Measurements from ENCODE around the gene ANO1.

Gene ANO1

GRCh38 chr11:70073871-70074371 is 4.2 kb upstream of the ANO1 start:
- DNase-seq: no peak

- no peak for DNase-seq
These were observed 3.4 kb upstream of the ANO1 start for GRCh38 chr11:70074746-70075145.

GRCh38 chr11:70075836-70076235 is 2.3 kb upstream of the ANO1 start:
- DNase-seq: no peak

GRCh38 chr11:70076461-70076931 is 1.6 kb upstream of the ANO1 start:
- DNase-seq: no peak

DNA sequence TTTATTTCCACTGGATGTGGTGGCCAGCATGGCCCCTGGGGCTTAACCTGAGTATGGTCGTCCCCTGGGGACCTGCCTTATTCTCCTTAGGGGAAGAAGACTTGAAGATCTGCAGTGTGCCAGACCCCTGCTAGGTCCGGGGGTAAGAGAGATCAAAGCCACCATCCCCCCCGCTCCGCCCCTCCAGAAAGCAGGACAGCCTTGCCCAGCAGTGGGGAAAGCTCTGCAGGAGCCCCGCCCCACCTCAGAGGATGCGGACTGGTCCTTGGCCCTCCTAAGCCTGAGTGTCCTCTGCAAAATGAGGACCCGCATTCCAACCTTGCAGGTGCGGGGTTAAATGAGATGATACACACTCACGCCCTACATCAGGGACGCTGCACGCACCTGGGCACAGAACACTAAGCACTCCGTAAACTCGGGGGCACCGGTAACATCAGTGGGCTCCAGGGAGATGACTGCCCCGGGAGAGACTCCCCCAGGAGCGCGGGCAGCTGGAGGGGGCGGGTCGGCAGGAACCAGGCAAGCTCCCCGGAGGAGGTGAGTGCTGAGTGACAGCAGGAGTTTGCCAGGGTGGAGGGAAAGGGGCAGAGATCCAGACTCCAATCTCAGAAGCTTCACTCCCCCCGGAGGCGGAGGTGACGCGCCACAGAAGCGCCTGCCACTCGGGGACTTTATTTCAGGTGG is 564 bp upstream of the ANO1 start:
- no peak for DNase-seq

GRCh38 chr11:70078781-70079616 is 882 bp downstream of the ANO1 start:
- DNase-seq: no peak

DNA sequence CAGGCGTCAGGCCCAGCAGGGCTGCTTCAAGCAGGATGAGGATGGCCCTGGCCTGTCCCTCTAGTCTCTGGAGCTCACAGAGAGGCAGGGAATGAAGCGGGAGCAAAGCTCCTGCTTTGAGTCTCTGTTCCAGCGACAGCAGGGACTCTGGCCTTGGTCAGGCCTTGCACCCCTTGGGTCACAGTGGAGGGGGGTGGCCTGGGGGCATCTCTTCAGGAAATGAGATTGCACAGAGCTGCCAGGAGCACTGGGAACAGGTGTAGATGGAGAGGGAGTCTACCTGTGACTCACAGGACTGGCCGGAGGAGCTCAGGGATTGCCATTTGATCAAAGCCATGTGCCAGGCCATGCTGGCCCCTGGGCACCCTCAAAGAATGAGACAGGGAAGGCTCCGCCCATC is 1.6 kb downstream of the ANO1 start:
- no peak for DNase-seq

DNA sequence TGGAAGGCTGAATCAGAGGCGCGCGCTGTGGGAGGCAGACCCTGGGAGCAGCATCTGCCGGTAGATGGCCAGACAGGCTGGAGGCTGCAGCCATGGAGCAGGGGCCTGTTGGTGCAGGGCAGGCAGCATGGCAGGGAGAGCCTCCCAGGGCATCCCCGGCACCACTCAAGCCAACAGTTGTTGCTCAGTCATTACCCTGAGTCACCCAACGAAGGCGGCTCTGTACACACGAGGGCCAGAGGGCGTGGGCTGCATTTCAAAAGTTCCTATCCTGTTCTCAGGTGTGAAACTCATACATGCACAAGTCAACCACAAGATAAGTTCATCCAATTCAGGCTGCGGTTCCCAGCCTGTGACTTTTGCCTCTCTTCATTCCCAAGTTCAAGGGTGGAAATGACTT is 2.6 kb downstream of the ANO1 start:
- no peak for DNase-seq

- no peak for DNase-seq
These were observed 4.7 kb downstream of the ANO1 start for GRCh38 chr11:70082829-70083228.

DNA sequence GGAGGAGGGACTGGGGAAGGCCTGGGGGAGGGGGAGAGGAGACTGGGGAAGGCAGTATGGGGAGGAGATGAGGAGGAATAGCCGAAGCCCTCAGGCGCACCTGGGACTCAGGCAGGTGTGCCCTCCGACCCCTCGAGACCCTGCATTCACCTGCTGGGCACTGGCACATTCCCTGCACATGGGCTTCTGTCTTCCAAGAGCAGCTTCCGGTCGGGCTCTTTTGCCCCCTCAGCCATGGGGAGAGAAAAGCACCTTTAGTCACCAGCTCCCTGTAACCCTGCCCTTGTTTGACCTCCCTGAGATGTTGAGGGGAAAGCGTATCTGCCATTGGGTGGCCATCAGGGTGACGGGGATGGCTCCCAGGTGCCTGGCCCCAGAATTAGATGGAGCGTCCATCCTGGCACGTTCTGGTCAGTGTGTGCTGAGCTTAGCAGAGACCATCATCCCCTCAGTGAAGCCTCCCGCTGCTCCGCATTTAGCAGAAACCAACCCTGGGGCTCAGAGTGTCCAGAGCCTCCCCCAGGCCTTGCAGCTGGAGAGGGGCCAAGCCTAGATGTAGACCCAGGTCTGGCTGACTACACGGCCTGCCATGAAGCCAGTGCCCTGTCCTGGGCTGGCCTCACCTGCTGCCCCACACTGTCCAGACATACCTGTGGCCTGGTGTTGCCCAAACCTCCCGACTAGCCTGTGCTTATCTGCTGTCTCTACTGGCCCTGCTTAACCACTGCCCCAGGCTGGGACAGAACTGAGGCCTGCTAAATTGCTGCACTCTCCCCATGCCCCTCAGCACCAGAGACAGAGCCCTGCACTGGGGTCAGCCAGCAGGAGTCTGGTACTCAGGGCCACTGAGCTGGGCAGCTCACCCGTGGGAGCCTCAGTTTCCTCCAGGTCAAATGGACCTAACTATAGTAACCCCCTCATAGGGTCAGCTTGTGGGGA is 6.2 kb downstream of the ANO1 start:
- DNase-seq: no peak

- no peak for DNase-seq
These were observed 8.0 kb downstream of the ANO1 start for GRCh38 chr11:70085815-70086769.

- no peak for DNase-seq
These were observed 9.5 kb downstream of the ANO1 start for GRCh38 chr11:70087446-70088167.

DNA sequence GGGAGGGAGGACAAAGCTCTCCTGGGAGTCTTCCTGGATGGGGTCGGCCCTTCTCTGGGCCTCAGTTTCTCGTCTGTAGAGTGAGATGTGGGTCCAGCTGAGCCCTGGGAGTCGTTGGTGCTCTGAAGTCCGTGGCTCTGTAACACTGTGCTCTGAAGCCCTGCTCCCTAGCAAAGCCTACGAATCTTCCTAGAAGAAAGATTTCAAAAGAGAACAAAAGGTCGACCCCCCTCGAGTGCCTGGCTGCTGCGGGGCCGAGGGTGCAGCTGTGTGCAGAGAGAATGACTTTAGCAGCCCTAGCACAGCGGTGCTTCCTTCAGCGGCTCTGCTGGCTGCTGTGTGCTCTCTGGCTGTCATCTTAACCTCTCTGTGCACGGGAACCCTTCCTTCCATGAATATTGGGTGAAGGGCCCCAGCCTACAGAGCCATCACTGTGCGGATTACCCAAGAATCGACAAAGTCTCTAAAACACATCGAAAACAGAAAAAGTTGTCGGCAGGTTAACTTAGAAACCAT is 10.7 kb downstream of the ANO1 start:
- no peak for DNase-seq

DNA sequence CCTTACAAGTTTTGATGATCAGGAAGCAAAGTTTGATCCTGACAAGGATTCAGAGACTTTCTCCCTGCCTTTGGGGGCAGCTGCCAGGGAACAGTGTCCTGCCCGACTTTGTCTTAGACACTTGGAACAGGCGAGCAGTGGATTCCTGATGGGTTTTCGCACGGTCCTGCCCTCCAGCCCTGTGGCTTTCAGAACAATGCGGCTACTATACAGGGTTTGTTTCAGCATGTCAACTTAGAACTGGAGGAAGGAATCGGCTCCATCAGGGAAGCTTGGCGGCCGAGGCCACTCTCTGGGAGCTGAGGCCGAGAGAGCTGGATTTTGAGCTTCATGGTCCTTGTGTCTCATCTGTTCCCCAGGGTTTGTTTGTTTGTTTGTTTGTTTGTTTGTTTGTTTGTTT is 11.5 kb downstream of the ANO1 start:
- DNase-seq: no peak

- no peak for DNase-seq
These were observed 12.9 kb downstream of the ANO1 start for GRCh38 chr11:70090961-70091381.

GRCh38 chr11:70091638-70092037 is 13.5 kb downstream of the ANO1 start:
- DNase-seq: no peak

GRCh38 chr11:70092959-70093715 is 15.0 kb downstream of the ANO1 start:
- no peak for DNase-seq

GRCh38 chr11:70095541-70096252 is 17.6 kb downstream of the ANO1 start:
- no peak for DNase-seq
